GM23338 (cell line): ENCODE data around the gene RSU1. TPM values are rescaled to one million over a fixed set of nuclear protein-coding genes. Genes with fewer than 3 reads are reported as not detected.

Source experiments
- ATAC-seq: fragments of 200-7000 bp; cut with Tn5 transposase; 3 replicates; pipeline ENCODE4 v1.9.1; 2020
- DNase-seq: peaks from one replicate; pipeline ENCODE4 v3.0.0-alpha.2; 2015; ENCODE audit warnings: low spot score
- H2AFZ ChIP-seq: fragments of 200-600 bp; sonication (generic); 2 replicates; pipeline ENCODE4 v1.8.0; 2016; ENCODE audit warnings: antibody characterized with exemption, mild to moderate bottlenecking, moderate library complexity
- H3F3A ChIP-seq: fragments of 200-600 bp; sonication (generic); replicated peaks from 2 replicates; pipeline ENCODE4 v1.8.0; 2017; ENCODE audit warnings: antibody characterized with exemption, mixed run types, low read depth
- H3K27ac ChIP-seq: fragments of 200-600 bp; sonication (generic); 2 replicates; pipeline ENCODE4 v1.6.1; 2016; ENCODE audit warnings: low read depth
- H3K27me3 ChIP-seq: fragments of 200-600 bp; sonication (generic); 2 replicates; pipeline ENCODE4 v1.8.0; 2016; ENCODE audit warnings: mild to moderate bottlenecking, mixed run types, moderate library complexity; ENCODE audit not compliant: insufficient read depth
- H3K36me3 ChIP-seq: fragments of 200-600 bp; sonication (generic); 2 replicates; pipeline ENCODE4 v1.8.0; 2016; ENCODE audit warnings: mild to moderate bottlenecking; ENCODE audit not compliant: insufficient read depth
- H3K4me1 ChIP-seq: fragments of 200-600 bp; sonication (generic); 2 replicates; pipeline ENCODE4 v1.8.0; 2016; ENCODE audit warnings: mild to moderate bottlenecking, moderate library complexity; ENCODE audit not compliant: insufficient read depth
- H3K4me2 ChIP-seq: fragments of 200-600 bp; sonication (generic); 2 replicates; pipeline ENCODE4 v1.7.1; 2017; ENCODE audit warnings: mixed run types
- H3K4me3 ChIP-seq: fragments of 200-600 bp; sonication (generic); 2 replicates; pipeline ENCODE4 v1.6.1; 2016; ENCODE audit warnings: mixed run types
- H3K79me2 ChIP-seq: fragments of 200-600 bp; sonication (generic); replicated peaks from 2 replicates; pipeline ENCODE4 v1.8.0; 2017; ENCODE audit warnings: mild to moderate bottlenecking; ENCODE audit not compliant: insufficient read depth
- H3K9me2 ChIP-seq: fragments of 200-600 bp; sonication (generic); 2 replicates; pipeline ENCODE4 v1.8.0; 2017; ENCODE audit not compliant: insufficient read depth
- H4K20me1 ChIP-seq: fragments of 200-600 bp; sonication (generic); replicated peaks from 2 replicates; pipeline ENCODE4 v1.8.0; 2017; ENCODE audit warnings: mild to moderate bottlenecking; ENCODE audit not compliant: insufficient read depth
- H3K27ac Mint-ChIP-seq: 2 replicates; pipeline ENCODE4 v1.8.0; 2020; ENCODE audit warnings: inconsistent platforms, mild to moderate bottlenecking, moderate library complexity, mixed read lengths
- H3K27me3 Mint-ChIP-seq: 3 replicates; pipeline ENCODE4 v1.8.0; 2022; ENCODE audit warnings: low read depth, mild to moderate bottlenecking, moderate library complexity, mixed read lengths, inconsistent platforms; ENCODE audit not compliant: insufficient read depth, poor library complexity
- H3K36me3 Mint-ChIP-seq: 3 replicates; pipeline ENCODE4 v1.8.0; 2021; ENCODE audit warnings: low read depth, mild to moderate bottlenecking, inconsistent platforms, moderate library complexity, mixed read lengths
- H3K4me1 Mint-ChIP-seq: 3 replicates; pipeline ENCODE4 v1.8.0; 2020; ENCODE audit warnings: mild to moderate bottlenecking, inconsistent platforms, mixed read lengths
- H3K4me3 Mint-ChIP-seq: 3 replicates; pipeline ENCODE4 v1.8.0; 2021; ENCODE audit warnings: moderate library complexity, mild to moderate bottlenecking, inconsistent platforms, mixed read lengths
- H3K9me3 Mint-ChIP-seq: 3 replicates; pipeline ENCODE4 v1.8.0; 2020; ENCODE audit warnings: moderate library complexity, mild to moderate bottlenecking, inconsistent platforms, mixed read lengths
- CREB1 ChIP-seq: fragments of 250-450 bp; sonication (Bioruptor Pico); IDR thresholded peaks from 2 replicates; pipeline ENCODE4 v1.5.0; 2020; ENCODE audit warnings: low read depth, mild to moderate bottlenecking, moderate library complexity
- ETS1 ChIP-seq: IDR thresholded peaks from 2 replicates; pipeline ENCODE4 v1.6.1; 2016; ENCODE audit warnings: antibody characterized with exemption
- JUNB ChIP-seq: IDR thresholded peaks from one replicate; pipeline ENCODE4 v1.6.1; 2016; ENCODE audit warnings: antibody characterized with exemption; ENCODE audit not compliant: unreplicated experiment
- REST ChIP-seq: IDR thresholded peaks from one replicate; pipeline ENCODE4 v1.6.1; 2018; ENCODE audit warnings: antibody characterized with exemption; ENCODE audit not compliant: unreplicated experiment
- ZNF114 ChIP-seq: fragments of 250-450 bp; sonication (Bioruptor Pico); IDR thresholded peaks from 2 replicates; pipeline ENCODE4 v1.5.0; 2020; ENCODE audit warnings: mild to moderate bottlenecking, moderate library complexity
- ZNF462 ChIP-seq: fragments of 250-450 bp; sonication (Bioruptor Pico); IDR thresholded peaks from 2 replicates; pipeline ENCODE4 v1.5.0; 2020; ENCODE audit warnings: mild to moderate bottlenecking, moderate library complexity
- polyA plus RNA-seq: library from polyadenylated mRNA; unstranded; fragments of >200 nt; fragmentation: Nextera tagmentation; extraction: Ambion mirVana; gene quantifications from 2 replicates; pipeline ENCODE4 v1.2.1, GENCODE V29; 2016
- total RNA-seq: library from RNA; depleted of rRNA; stranded (reverse); fragments of >200 nt; shearing (Covaris generic); gene quantifications from 2 replicates; pipeline ENCODE4 v1.2.3, GENCODE V29; 2014

The RSU1 gene
- total and polyA plus RNA-seq, 2 experiments from 2014 or later = 62.7 to 96.2 TPM

- H3K4me3 Mint-ChIP-seq = no peak overlapping the region
- no peak overlapping the region for H3K4me2 ChIP-seq
- H3K27ac ChIP-seq = no peak overlapping the region
- H3K4me1 ChIP-seq = no peaks in the 10 kb centered on the region
- no peak overlapping the region for H3K4me3 ChIP-seq
- no peak overlapping the region for H2AFZ ChIP-seq
- no peaks in the 10 kb centered on the region for H3K9me3 Mint-ChIP-seq
- DNase-seq = no peak
- 0 out of 2 replicates have a peak, but pooled peaks cover 6% of the 10 kb centered on the region for H3K9me2 ChIP-seq
- H3K36me3 ChIP-seq = no peaks in the 10 kb centered on the region
- no peaks in the 10 kb centered on the region for H3K79me2 ChIP-seq
- H3K36me3 Mint-ChIP-seq = no peaks in the 10 kb centered on the region; the same call in 2 of the 3 replicates
- H4K20me1 ChIP-seq = no peaks in the 10 kb centered on the region
- H3K27me3 ChIP-seq = no peaks in the 10 kb centered on the region
- no peak for ATAC-seq
- TF ChIP-seq REST = no peak
- H3K27me3 Mint-ChIP-seq = no peaks in the 10 kb centered on the region
- peaks cover 2% of the 10 kb centered on the region; the same call in 1 of the 3 replicates for H3K4me1 Mint-ChIP-seq
- no peaks in the 10 kb centered on the region for H3F3A ChIP-seq
- no peak overlapping the region for H3K27ac Mint-ChIP-seq
These were observed 141.9 kb downstream of the RSU1 start for GRCh38 chr10:16675334-16675733.

GRCh38 chr10:16674147-16674703 lies 143.0 kb downstream of the RSU1 start:
- H3K9me2 ChIP-seq = 0 out of 2 replicates have a peak, but pooled peaks cover 6% of the 10 kb centered on the region
- ATAC-seq (no peak), DNase-seq (no peak)
- Mint-ChIP-seq H3K36me3 (no peaks in the 10 kb centered on the region; the same call in 2 of the 3 replicates), H3K27ac (peak overlapping the region; percentile 47; the same call in 1 of the 2 replicates), H3K9me3 (no peaks in the 10 kb centered on the region), H3K27me3 (no peaks in the 10 kb centered on the region), H3K4me1 (peaks cover 2% of the 10 kb centered on the region; the same call in 1 of the 3 replicates), H3K4me3 (no peak overlapping the region)
- no peaks in the 10 kb centered on the region for H4K20me1 ChIP-seq
- no peaks in the 10 kb centered on the region for H3K79me2 ChIP-seq
- no peak overlapping the region for H3K27ac ChIP-seq
- H3K27me3 ChIP-seq = no peaks in the 10 kb centered on the region
- H3K4me1 ChIP-seq = no peaks in the 10 kb centered on the region
- H3K36me3 ChIP-seq = no peaks in the 10 kb centered on the region
- H3K4me2 ChIP-seq = no peak overlapping the region
- no peak overlapping the region for H3K4me3 ChIP-seq
- TF ChIP-seq REST (no peak), CREB1 (CRISPR knock-in tag) (no peak), ZNF462 (CRISPR knock-in tag) (no peak), ETS1 (no peak), ZNF114 (no peak), JUNB (no peak)
- H3F3A ChIP-seq = no peaks in the 10 kb centered on the region
- no peak overlapping the region for H2AFZ ChIP-seq
